OCI-LY7 (cell line): ENCODE data around the gene PITPNM1. TPM values are rescaled to one million over a fixed set of nuclear protein-coding genes. Genes with fewer than 3 reads are reported as not detected.
A peak's percentile ranks its signal among the peaks of the same experiment; 100 is the strongest.

Experiments
- BruUV-seq: library from RNA; stranded (reverse); fragments of 400-500 nt; replicated peaks from 2 replicates; lab custom pipeline; 2021; lab: Mats Ljungman, UMichigan
- CTCF ChIA-PET: fragments of 300-600 bp; sonication (Branson Sonifier 250); formaldehyde crosslinking; loops from one replicate; lab custom pipeline; 2022; ENCODE audit warnings: antibody characterized with exemption; ENCODE audit not compliant: unreplicated experiment; lab: Charles Lee
- POLR2A ChIA-PET: fragments of 300-600 bp; sonication (Branson Sonifier 250); formaldehyde crosslinking; loops from one replicate; lab custom pipeline; 2022; ENCODE audit warnings: antibody characterized with exemption; lab: Charles Lee
- DNase-seq: peaks from one replicate; pipeline ENCODE4 v3.0.0-alpha.2; 2015; ENCODE audit warnings: low spot score
- H2AFZ ChIP-seq: fragments of 200-600 bp; sonication (generic), shearing (Covaris generic); 2 replicates; pipeline ENCODE4 v1.6.1; 2014; ENCODE audit warnings: mild to moderate bottlenecking, antibody characterized with exemption, low read length, moderate library complexity
- H3K27ac ChIP-seq: fragments of 200-600 bp; sonication (generic); 2 replicates; pipeline ENCODE4 v1.5.1; 2014; ENCODE audit warnings: mixed run types, low read depth, mild to moderate bottlenecking, moderate library complexity, low read length, inconsistent platforms; ENCODE audit not compliant: poor library complexity, severe bottlenecking
- H3K36me3 ChIP-seq: fragments of 200-600 bp; sonication (generic); 2 replicates; pipeline ENCODE4 v1.6.1; 2014; ENCODE audit warnings: mild to moderate bottlenecking, antibody characterized with exemption, low read length, moderate library complexity, mixed read lengths; ENCODE audit not compliant: insufficient read depth
- H3K4me1 ChIP-seq: fragments of 200-600 bp; sonication (generic); 2 replicates; pipeline ENCODE4 v1.5.1; 2014; ENCODE audit warnings: mild to moderate bottlenecking, low read length; ENCODE audit not compliant: insufficient read depth, poor library complexity, severe bottlenecking
- H3K4me2 ChIP-seq: fragments of 200-600 bp; sonication (generic); 2 replicates; pipeline ENCODE4 v1.6.1; 2014; ENCODE audit warnings: mild to moderate bottlenecking, low read length
- H3K4me3 ChIP-seq: fragments of 200-600 bp; sonication (generic); 2 replicates; pipeline ENCODE4 v1.5.1; 2014; ENCODE audit warnings: mild to moderate bottlenecking, low read depth, low read length; ENCODE audit not compliant: poor library complexity, severe bottlenecking
- H3K79me2 ChIP-seq: fragments of 200-600 bp; sonication (generic); 2 replicates; pipeline ENCODE4 v1.6.1; 2016; ENCODE audit warnings: low read depth, mild to moderate bottlenecking, low read length, moderate library complexity, mixed read lengths; ENCODE audit not compliant: insufficient read depth
- H3K9me2 ChIP-seq: fragments of 200-600 bp; sonication (generic); 2 replicates; pipeline ENCODE4 v1.6.1; 2016; ENCODE audit warnings: mild to moderate bottlenecking, low read length, mixed read lengths; ENCODE audit not compliant: insufficient read depth
- H3K9me3 ChIP-seq: fragments of 200-600 bp; sonication (generic); 2 replicates; pipeline ENCODE4 v1.6.1; 2014; ENCODE audit warnings: mild to moderate bottlenecking, mixed run types, low read length, mixed read lengths
- H4K20me1 ChIP-seq: fragments of 200-600 bp; sonication (generic); 2 replicates; pipeline ENCODE4 v1.6.1; 2014; ENCODE audit warnings: mild to moderate bottlenecking, antibody characterized with exemption, low read length, moderate library complexity, mixed read lengths; ENCODE audit not compliant: insufficient read depth
- CTCF ChIP-seq: fragments of 200-600 bp; sonication (generic); conservative IDR thresholded peaks from 2 replicates; pipeline ENCODE4 v1.5.1; 2014; ENCODE audit warnings: mild to moderate bottlenecking, antibody characterized with exemption, low read length, moderate library complexity, mixed read lengths
- EZH2phosphoT487 ChIP-seq: fragments of 200-600 bp; sonication (generic); IDR thresholded peaks from 2 replicates; pipeline ENCODE4 v1.6.1; 2018; ENCODE audit warnings: low read depth, borderline replicate concordance, mild to moderate bottlenecking, mixed run types, antibody characterized with exemption, low read length, moderate library complexity, mixed read lengths
- intact Hi-C: fragments of 100-400 bp; cut with micrococcal nuclease; formaldehyde crosslinking; loops from one replicate; pipeline ENCODE4 v1.10.0; 2022; ENCODE audit not compliant: unreplicated experiment
- total RNA-seq, 2 experiments: library from RNA; depleted of rRNA in 1 of 2; stranded (reverse); fragments of >200 nt in 1 of 2; shearing (Covaris generic) in 1 of 2; gene quantifications; 2 replicates each; pipeline ENCODE4 v1.2.3, GENCODE V29; 2014 to 2022

The PITPNM1 gene
- total RNA-seq, 2 experiments from 2014 or later, result 37.2 to 51.3 TPM

GRCh38 chr11:67483831-67484665, 21.1 kb downstream of the PITPNM1 start:
- Histone ChIP-seq H3K4me3 (peak overlapping the region; percentile 71), H3K4me1 (peaks cover 44% of the 10 kb centered on the region), H3K9me2 (no peaks in the 10 kb centered on the region), H3K4me2 (peak overlapping the region; percentile 95), H3K36me3 (peaks cover 20% of the 10 kb centered on the region), H3K9me3 (no peaks in the 10 kb centered on the region), H3K79me2 (peaks cover 28% of the 10 kb centered on the region; the same call in 1 of the 2 replicates), H4K20me1 (no peaks in the 10 kb centered on the region), H2AFZ (no peak overlapping the region; the same call in 1 of the 2 replicates), H3K27ac (peak overlapping the region; percentile 87)
- POLR2A ChIA-PET, result interaction anchor here (0.5 to 1.4 kb wide), 9 partner anchors 13 to 780 kb away, joined by 3 to 7 read pairs (median 3); partner anchors contain the start of genes PPP1CA, PTPRCAP and TBC1D10C
- TF ChIP-seq CTCF (no peak), EZH2phosphoT487 (no peak)
- BruUV-seq, result no TSS peak
- CTCF ChIA-PET, result interaction anchor here (1.4 kb wide), 1 partner anchor 44 kb away, joined by 3 read pairs; no protein-coding TSS in a partner anchor
- DNase-seq, result peak; percentile 60
- intact Hi-C loops, result loop anchor here (1.0 to 5.0 kb wide), 5 partner anchors 23 to 132 kb away; partner anchors contain the start of genes CORO1B, POLD4 and RAD9A

GRCh38 chr11:67482827-67483798, 22.1 kb downstream of the PITPNM1 start, which contains the start of gene AIP:
Gene AIP (plus strand): TSS chr11:67483026. CDS start chr11:67483159, 133 bp downstream.
- Histone ChIP-seq H3K4me3 (peak within 1 kb of the TSS; percentile 71), H3K4me2 (peak within 1 kb of the TSS; percentile 95), H3K36me3 (peaks cover 11% of the 10 kb centered on the region), H3K79me2 (peaks cover 28% of the 10 kb centered on the region; the same call in 1 of the 2 replicates), H2AFZ (peak within 1 kb of the TSS; percentile 71), H3K4me1 (peaks cover 44% of the 10 kb centered on the region), H4K20me1 (no peaks in the 10 kb centered on the region), H3K9me2 (no peaks in the 10 kb centered on the region), H3K27ac (peak within 1 kb of the TSS; percentile 87), H3K9me3 (no peaks in the 10 kb centered on the region)
- DNase-seq, result peak; percentile 99
- BruUV-seq, result no TSS peak
- TF ChIP-seq EZH2phosphoT487 (no peak), CTCF (no peak)
- intact Hi-C loops, result loop anchor here (5.0 kb wide), 1 partner anchor 131 kb away; the partner anchor contains the start of gene POLD4
- ChIA-PET POLR2A (interaction anchor here (0.5 to 1.8 kb wide), 7 partner anchors 12 to 237 kb away, joined by 3 to 6 read pairs (median 3); partner anchors contain the start of genes PTPRCAP and TBC1D10C), CTCF (interaction anchor here (1.0 kb wide), 1 partner anchor 96 kb away, joined by 5 read pairs; no protein-coding TSS in a partner anchor)
